Endothelial cell (in vitro differentiated cells): ENCODE results near the gene PHF21A. TPM values are rescaled to one million over a fixed set of nuclear protein-coding genes. Genes with fewer than 3 reads are reported as not detected.
A peak's percentile ranks its signal among the peaks of the same experiment; 100 is the strongest.

ENCODE experiments used
- DNase-seq: peaks from one replicate; pipeline ENCODE4 v3.0.0; 2021; ENCODE audit warnings: low spot score
- H3K27ac Mint-ChIP-seq: one replicate; pipeline ENCODE4 v1.8.0; 2021; ENCODE audit warnings: mixed read lengths, inconsistent platforms; ENCODE audit not compliant: unreplicated experiment
- H3K27me3 Mint-ChIP-seq: one replicate; pipeline ENCODE4 v1.8.0; 2021; ENCODE audit warnings: mild to moderate bottlenecking, moderate library complexity, mixed read lengths, inconsistent platforms; ENCODE audit not compliant: unreplicated experiment
- H3K36me3 Mint-ChIP-seq: one replicate; pipeline ENCODE4 v1.8.0; 2021; ENCODE audit warnings: mild to moderate bottlenecking, low read depth, mixed read lengths, inconsistent platforms; ENCODE audit not compliant: unreplicated experiment
- H3K4me1 Mint-ChIP-seq: one replicate; pipeline ENCODE4 v1.8.0; 2021; ENCODE audit warnings: mild to moderate bottlenecking, mixed read lengths, inconsistent platforms; ENCODE audit not compliant: unreplicated experiment
- H3K4me3 Mint-ChIP-seq: one replicate; pipeline ENCODE4 v1.8.0; 2021; ENCODE audit warnings: mild to moderate bottlenecking, mixed read lengths, inconsistent platforms; ENCODE audit not compliant: unreplicated experiment
- H3K9me3 Mint-ChIP-seq: one replicate; pipeline ENCODE4 v1.8.0; 2021; ENCODE audit warnings: mixed read lengths, inconsistent platforms; ENCODE audit not compliant: unreplicated experiment
- total RNA-seq: library from RNA; stranded (reverse); fragmentation: NEBNext Ultra II Directional; extraction: Animal tissue kit (Norgen Biotek cat#: 25700); gene quantifications from one replicate; pipeline ENCODE4 v1.2.1, GENCODE V29; 2021; ENCODE audit not compliant: unreplicated experiment
- TF ChIP-seq, protein P1 (sequence below): fragments of 200-600 bp; sonication (generic); IDR thresholded peaks from one replicate; pipeline ENCODE4 v1.5.0; 2021; ENCODE audit warnings: antibody characterized with exemption; ENCODE audit not compliant: unreplicated experiment

Gene PHF21A
- total RNA-seq, 1 donor from 2014 or later, result 52.8 TPM

DNA sequence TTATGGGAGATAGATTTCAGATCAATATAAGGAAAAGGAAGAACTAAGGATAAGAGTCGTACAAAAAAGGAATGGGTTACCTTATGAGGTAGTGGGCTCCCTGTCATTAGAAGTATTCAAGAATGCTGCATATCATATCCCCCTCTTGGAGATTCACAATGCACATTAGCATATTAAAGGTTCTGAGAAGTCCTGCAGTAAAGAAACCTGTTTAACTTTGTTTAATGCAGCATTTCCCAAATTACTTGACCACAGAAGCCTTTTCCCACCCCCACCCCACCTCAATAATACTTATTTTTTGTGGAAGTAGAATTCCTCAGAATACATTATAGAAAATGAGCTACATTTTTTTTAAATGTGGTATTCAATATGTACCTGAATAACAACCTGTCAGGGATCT is 30.9 kb downstream of the PHF21A start:
- Mint-ChIP-seq H3K4me3 (no peak overlapping the region), H3K27me3 (no peaks in the 10 kb centered on the region), H3K36me3 (no peaks in the 10 kb centered on the region), H3K27ac (no peak overlapping the region), H3K4me1 (no peaks in the 10 kb centered on the region), H3K9me3 (no peaks in the 10 kb centered on the region)
- TF ChIP-seq, protein P1, sequence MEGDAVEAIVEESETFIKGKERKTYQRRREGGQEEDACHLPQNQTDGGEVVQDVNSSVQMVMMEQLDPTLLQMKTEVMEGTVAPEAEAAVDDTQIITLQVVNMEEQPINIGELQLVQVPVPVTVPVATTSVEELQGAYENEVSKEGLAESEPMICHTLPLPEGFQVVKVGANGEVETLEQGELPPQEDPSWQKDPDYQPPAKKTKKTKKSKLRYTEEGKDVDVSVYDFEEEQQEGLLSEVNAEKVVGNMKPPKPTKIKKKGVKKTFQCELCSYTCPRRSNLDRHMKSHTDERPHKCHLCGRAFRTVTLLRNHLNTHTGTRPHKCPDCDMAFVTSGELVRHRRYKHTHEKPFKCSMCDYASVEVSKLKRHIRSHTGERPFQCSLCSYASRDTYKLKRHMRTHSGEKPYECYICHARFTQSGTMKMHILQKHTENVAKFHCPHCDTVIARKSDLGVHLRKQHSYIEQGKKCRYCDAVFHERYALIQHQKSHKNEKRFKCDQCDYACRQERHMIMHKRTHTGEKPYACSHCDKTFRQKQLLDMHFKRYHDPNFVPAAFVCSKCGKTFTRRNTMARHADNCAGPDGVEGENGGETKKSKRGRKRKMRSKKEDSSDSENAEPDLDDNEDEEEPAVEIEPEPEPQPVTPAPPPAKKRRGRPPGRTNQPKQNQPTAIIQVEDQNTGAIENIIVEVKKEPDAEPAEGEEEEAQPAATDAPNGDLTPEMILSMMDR, result no peak
- no peak for DNase-seq

DNA sequence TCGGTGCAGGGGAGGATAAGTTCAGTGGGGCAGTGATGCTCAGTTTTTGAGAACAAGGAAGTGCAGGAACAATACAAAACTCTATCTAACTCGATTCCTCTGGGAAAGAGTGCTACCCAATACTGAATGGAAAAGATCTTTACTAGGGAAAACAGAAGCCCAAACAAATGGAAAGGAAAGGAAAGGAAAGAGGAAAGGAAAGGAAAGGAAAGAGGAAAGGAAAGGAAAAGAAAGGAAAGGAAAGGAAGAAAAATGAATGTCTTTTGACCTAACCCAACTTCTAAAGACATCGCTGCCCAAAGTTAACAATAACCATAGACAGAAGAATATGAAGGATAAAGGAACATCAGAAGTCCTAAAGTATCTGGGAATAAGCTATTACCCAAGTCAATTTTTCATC is 41.6 kb downstream of the PHF21A start:
- Mint-ChIP-seq H3K4me1 (peaks cover 5% of the 10 kb centered on the region), H3K27ac (no peak overlapping the region), H3K36me3 (no peaks in the 10 kb centered on the region), H3K27me3 (no peaks in the 10 kb centered on the region), H3K4me3 (peak overlapping the region; percentile 8), H3K9me3 (no peaks in the 10 kb centered on the region)
- TF ChIP-seq, protein P1, result no peak
- no peak for DNase-seq

DNA sequence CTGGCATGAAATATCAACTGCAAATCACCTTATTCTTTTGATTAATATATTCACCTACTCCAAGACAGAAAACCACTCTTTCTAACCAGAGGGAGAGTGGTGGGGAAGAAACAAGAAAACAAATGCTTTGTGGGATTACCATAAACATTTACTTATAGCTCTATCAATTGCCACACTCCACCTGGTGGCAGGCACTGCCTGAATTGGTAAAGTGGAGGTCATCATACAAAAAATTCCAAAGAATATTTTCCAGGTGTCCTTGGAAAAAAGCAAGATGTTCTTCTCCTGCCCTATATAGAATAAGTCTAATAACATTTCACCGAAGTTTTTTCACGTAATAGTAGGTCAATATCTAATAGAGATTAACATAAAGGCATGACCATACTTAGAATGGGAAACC is 45.3 kb downstream of the PHF21A start:
- TF ChIP-seq, protein P1, result no peak
- DNase-seq, result no peak
- H3K27ac Mint-ChIP-seq, result no peak overlapping the region

DNA sequence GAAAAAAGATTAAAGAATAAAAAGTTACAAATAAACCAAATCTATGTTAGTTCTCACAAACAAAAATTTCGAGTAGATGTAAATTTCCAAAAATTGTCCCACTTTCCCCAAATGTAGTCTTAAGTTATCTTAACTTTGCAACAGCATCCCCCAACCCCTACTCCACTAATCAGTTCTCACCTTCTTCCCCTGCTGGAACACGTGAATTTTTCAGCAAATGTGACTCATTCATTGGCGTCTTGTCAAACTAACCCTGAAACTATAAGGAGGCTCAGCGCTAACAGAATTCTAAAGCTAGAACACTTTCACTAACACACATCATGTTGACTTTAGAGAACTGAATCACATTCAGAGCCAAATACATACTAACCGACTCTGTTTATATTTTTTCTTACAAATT is 46.1 kb downstream of the PHF21A start:
- TF ChIP-seq, protein P1, result no peak
- Mint-ChIP-seq H3K36me3 (no peaks in the 10 kb centered on the region), H3K27me3 (no peaks in the 10 kb centered on the region), H3K4me1 (peaks cover 8% of the 10 kb centered on the region), H3K27ac (no peak overlapping the region), H3K4me3 (no peak overlapping the region), H3K9me3 (no peaks in the 10 kb centered on the region)
- DNase-seq, result no peak

More for the DNA sequence above, 45.3 kb downstream of the PHF21A start:
- H3K4me1 Mint-ChIP-seq, result peaks cover 8% of the 10 kb centered on the region
- H3K36me3 Mint-ChIP-seq, result no peaks in the 10 kb centered on the region
- no peaks in the 10 kb centered on the region for H3K9me3 Mint-ChIP-seq
- no peaks in the 10 kb centered on the region for H3K27me3 Mint-ChIP-seq
- no peak overlapping the region for H3K4me3 Mint-ChIP-seq

DNA sequence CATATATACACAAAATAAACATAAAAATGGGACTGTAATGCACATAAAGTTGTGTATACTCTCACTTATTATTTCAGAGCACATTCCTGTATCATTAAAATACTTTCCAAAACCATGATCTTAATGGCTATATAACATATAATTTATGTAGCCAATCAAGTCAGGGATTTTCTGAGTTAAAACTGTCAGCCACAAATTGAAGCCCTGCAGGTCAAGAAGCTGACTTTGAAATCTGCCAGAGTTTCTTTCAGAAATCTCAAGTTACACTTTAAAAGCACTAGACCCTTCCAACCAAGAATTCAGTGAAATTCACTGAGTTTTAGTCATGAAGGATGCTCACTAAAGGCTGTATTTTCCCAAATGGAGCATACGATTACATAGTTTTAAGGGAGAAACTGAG is 47.6 kb downstream of the PHF21A start:
- H3K4me1 Mint-ChIP-seq, result peaks cover 3% of the 10 kb centered on the region
- no peaks in the 10 kb centered on the region for H3K27me3 Mint-ChIP-seq
- TF ChIP-seq, protein P1, result no peak
- H3K36me3 Mint-ChIP-seq, result no peaks in the 10 kb centered on the region
- no peak for DNase-seq
- no peaks in the 10 kb centered on the region for H3K9me3 Mint-ChIP-seq
- H3K4me3 Mint-ChIP-seq, result no peak overlapping the region
- H3K27ac Mint-ChIP-seq, result no peak overlapping the region
